ENCODE results near the gene SALL1. TPM values are rescaled to one million over a fixed set of nuclear protein-coding genes. Genes with fewer than 3 reads are reported as not detected.
A peak's percentile ranks its signal among the peaks of the same experiment; 100 is the strongest.

Gene SALL1
- 3.1 and 25.2 TPM in 2 replicates for total RNA-seq

GRCh38 chr16:51150888-51151320 is at the start of gene SALL1:
SALL1 (minus strand) TSS chr16:51151270; CDS start chr16:51151241, 29 bp downstream.
- DNase-seq (ENCODE audit: low read depth), result no peak

- no peak for DNase-seq (ENCODE audit: low read depth)
Measured at GRCh38 chr16:51200793-51201192, 49.7 kb upstream of the SALL1 start.

- no peak for DNase-seq (ENCODE audit: low read depth)
Measured at GRCh38 chr16:51197953-51198748, 47.1 kb upstream of the SALL1 start.

- peak; percentile 7 for DNase-seq (ENCODE audit: low read depth)
Measured at GRCh38 chr16:51193879-51194278, 42.8 kb upstream of the SALL1 start.

- DNase-seq (ENCODE audit: low read depth), result no peak
Measured at GRCh38 chr16:51184702-51185433, 33.8 kb upstream of the SALL1 start.

- no peak for DNase-seq (ENCODE audit: low read depth)
Measured at GRCh38 chr16:51181503-51181811, 30.4 kb upstream of the SALL1 start.

GRCh38 chr16:51180719-51181502 is 29.8 kb upstream of the SALL1 start:
- peak; percentile 30 for DNase-seq (ENCODE audit: low read depth)

GRCh38 chr16:51175081-51175480 is 24.0 kb upstream of the SALL1 start:
- DNase-seq (ENCODE audit: low read depth), result no peak

- no peak for DNase-seq (ENCODE audit: low read depth)
Measured at GRCh38 chr16:51172368-51172767, 21.3 kb upstream of the SALL1 start.

- DNase-seq (ENCODE audit: low read depth), result no peak
Measured at GRCh38 chr16:51168755-51169154, 17.7 kb upstream of the SALL1 start.

GRCh38 chr16:51167170-51167895 is 16.3 kb upstream of the SALL1 start:
- no peak for DNase-seq (ENCODE audit: low read depth)

GRCh38 chr16:51166541-51166940 is 15.5 kb upstream of the SALL1 start:
- no peak for DNase-seq (ENCODE audit: low read depth)

GRCh38 chr16:51166091-51166490 is 15.0 kb upstream of the SALL1 start:
- DNase-seq (ENCODE audit: low read depth), result no peak

- no peak for DNase-seq (ENCODE audit: low read depth)
Measured at GRCh38 chr16:51165043-51165442, 14.0 kb upstream of the SALL1 start.

- no peak for DNase-seq (ENCODE audit: low read depth)
Measured at GRCh38 chr16:51164574-51164973, 13.5 kb upstream of the SALL1 start.

- peak; percentile 81 for DNase-seq (ENCODE audit: low read depth)
Measured at GRCh38 chr16:51163894-51164566, 13.0 kb upstream of the SALL1 start.

GRCh38 chr16:51163366-51163765 is 12.3 kb upstream of the SALL1 start:
- DNase-seq (ENCODE audit: low read depth), result no peak

GRCh38 chr16:51161440-51162195 is 10.5 kb upstream of the SALL1 start:
- DNase-seq (ENCODE audit: low read depth), result no peak

- DNase-seq (ENCODE audit: low read depth), result no peak
Measured at GRCh38 chr16:51159865-51160264, 8.8 kb upstream of the SALL1 start.

GRCh38 chr16:51159296-51159695 is 8.2 kb upstream of the SALL1 start:
- DNase-seq (ENCODE audit: low read depth), result no peak
